DMS 273 (cell line): ENCODE results near the gene NTSR1.

Source experiments
- DNase-seq: peaks from one replicate; lab custom pipeline; 2025; ENCODE audit not compliant: unreplicated experiment; lab: John Stamatoyannopoulos, UW

The NTSR1 gene

DNA sequence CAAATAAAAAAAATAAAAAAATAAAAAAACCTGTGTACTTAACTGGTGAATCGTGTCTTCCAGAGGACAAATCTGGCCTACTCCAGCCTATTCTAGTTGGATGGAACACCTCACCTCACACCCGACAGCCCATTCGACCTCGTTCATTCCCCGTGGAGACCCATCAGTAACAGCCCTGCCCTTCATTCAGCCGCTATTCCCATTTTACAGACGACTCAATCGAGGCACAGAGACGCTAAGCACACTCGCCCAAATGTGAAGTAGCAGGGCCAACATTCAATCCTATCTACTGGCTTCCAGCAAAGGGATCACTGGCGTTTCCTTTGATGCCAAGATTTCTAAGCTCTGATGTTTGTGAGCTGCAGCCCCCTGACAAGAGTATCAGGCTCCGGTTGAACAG lies 1.8 kb upstream of the NTSR1 start:
- no peak for DNase-seq

DNA sequence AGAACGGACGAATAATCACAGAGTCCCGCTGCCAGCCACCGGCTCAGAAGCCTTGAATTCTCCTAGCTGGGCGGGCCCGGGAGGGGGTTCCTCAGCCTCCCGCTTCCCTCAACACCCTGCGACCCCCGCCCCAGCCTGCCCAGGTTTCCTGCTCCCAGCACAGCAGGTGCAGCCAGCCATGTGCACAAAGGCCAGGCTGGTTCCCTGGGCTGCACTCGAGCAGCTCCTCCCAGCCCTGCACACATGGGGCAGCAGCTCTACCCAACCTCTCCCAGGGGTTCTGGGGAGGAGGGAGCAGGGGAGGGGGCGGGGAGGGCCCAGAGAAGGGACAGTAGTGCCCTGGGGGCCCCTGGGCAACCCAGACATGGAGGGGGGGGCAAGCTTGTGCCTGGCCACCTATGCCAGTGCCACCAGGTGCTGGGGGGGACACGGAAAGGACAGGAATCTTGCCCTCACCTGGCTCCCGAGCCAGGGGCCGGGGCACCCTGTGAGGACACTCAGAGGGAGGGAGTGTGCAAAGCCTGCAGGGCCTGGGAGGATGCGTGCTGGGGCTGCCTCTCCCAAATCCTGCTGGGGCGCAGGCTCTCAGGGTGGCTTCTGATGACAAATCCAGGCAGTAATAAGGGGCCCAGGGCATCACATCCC lies 1.2 kb upstream of the NTSR1 start:
- DNase-seq: no peak

DNA sequence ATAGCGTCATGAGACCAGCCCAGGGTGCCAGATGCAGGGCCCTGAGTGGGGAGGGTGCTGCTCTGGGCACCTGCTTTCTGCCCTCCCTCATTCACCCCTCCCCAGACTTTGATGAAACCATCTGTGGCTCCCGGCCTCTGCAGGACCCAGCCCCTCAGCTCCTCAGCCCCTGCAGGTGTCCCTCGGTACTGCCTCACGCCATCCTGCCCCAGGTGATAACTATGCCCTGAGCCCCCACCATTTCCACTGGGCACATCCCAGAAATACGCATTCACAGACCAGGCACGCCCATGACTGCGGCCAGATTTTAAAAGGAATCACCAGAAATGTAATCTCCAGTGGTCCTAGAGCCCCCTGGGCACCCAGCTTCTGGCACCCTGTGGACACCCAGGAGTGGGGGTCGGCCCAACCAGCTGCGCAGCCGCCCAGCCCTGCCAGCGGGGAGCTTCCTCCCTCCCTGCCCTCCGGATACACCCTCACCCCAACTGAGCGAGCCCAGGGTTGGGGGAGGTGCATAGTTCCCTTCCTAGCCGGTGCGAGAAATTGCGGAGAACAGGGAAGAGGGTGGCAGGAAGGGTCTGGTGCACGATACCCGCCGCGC lies 615 bp upstream of the NTSR1 start:
- DNase-seq: peak; percentile 88

GRCh38 chr20:62709537-62709905 lies 885 bp downstream of the NTSR1 start:
- DNase-seq: peak; percentile 73

GRCh38 chr20:62710221-62710885 lies 1.7 kb downstream of the NTSR1 start:
- no peak for DNase-seq

- peak; percentile 50 for DNase-seq
These were observed 2.5 kb downstream of the NTSR1 start for GRCh38 chr20:62710886-62711702.

GRCh38 chr20:62711703-62712101 lies 3.1 kb downstream of the NTSR1 start:
- no peak for DNase-seq

- no peak for DNase-seq
These were observed 4.0 kb downstream of the NTSR1 start for GRCh38 chr20:62712606-62713005.

- DNase-seq: no peak
These were observed 5.4 kb downstream of the NTSR1 start for GRCh38 chr20:62714006-62714405.

DNA sequence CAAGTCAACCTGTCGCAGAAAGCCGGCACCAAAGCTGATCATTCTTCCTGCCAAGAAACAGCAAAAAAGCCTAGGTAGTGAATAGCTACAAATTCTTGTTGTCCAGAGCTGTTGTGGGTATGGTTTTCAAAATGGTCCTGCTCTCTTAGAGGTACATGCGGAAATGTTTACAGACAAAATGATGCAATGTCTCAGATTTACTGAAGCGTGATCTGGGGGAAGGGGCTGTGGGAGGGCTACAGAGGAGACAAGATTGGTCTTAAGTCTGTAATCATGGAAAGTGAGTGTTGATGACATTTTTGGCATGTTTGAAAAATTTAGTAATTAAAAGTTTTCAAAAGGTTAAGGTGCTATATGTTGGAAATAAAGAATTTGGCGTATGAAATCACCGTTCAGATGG lies 6.2 kb downstream of the NTSR1 start:
- no peak for DNase-seq

- no peak for DNase-seq
These were observed 6.6 kb downstream of the NTSR1 start for GRCh38 chr20:62715201-62715600.

- DNase-seq: no peak
These were observed 7.7 kb downstream of the NTSR1 start for GRCh38 chr20:62716198-62716940.

GRCh38 chr20:62716941-62717310 lies 8.3 kb downstream of the NTSR1 start:
- DNase-seq: no peak

GRCh38 chr20:62717933-62718332 lies 9.3 kb downstream of the NTSR1 start:
- no peak for DNase-seq

- DNase-seq: no peak
These were observed 9.9 kb downstream of the NTSR1 start for GRCh38 chr20:62718546-62718945.

GRCh38 chr20:62719250-62719935 lies 10.8 kb downstream of the NTSR1 start:
- DNase-seq: no peak

- DNase-seq: no peak
These were observed 13.1 kb downstream of the NTSR1 start for GRCh38 chr20:62721511-62722370.

GRCh38 chr20:62722627-62723026 lies 14.0 kb downstream of the NTSR1 start:
- no peak for DNase-seq

- DNase-seq: peak; percentile 42
These were observed 14.7 kb downstream of the NTSR1 start for GRCh38 chr20:62723351-62723750.
